PFSK-1 (cell line): ENCODE results near the gene CDC42EP2.

Experiments
- FOXP2 ChIP-seq: optimal IDR thresholded peaks from 2 replicates; pipeline ENCODE3; 2011; ENCODE audit warnings: borderline replicate concordance, control low read depth, inconsistent platforms; ENCODE audit not compliant: insufficient read depth; ENCODE audit errors: extremely low read length, extremely low read depth
- POLR2AphosphoS5 ChIP-seq: IDR thresholded peaks from 2 replicates; pipeline ENCODE4 v1.6.1; 2012; ENCODE audit warnings: low read depth, mild to moderate bottlenecking, control low read depth, low read length, moderate library complexity
- SIN3A ChIP-seq: IDR thresholded peaks from 2 replicates; pipeline ENCODE4 v1.6.1; 2012; ENCODE audit warnings: mild to moderate bottlenecking, low read length, moderate library complexity, borderline replicate concordance; ENCODE audit not compliant: insufficient read depth
- TAF1 ChIP-seq: IDR thresholded peaks from 2 replicates; pipeline ENCODE4 v1.6.1; 2012; ENCODE audit warnings: low read length, control low read depth, borderline replicate concordance; ENCODE audit not compliant: insufficient read depth
- TF ChIP-seq, protein P1 (sequence below), 2 experiments: IDR thresholded peaks; 2 replicates each; pipeline versions ENCODE4 v1.6.1 to v1.8.0; 2011 to 2012; ENCODE audit warnings: low read depth in 2 of 2, low read length in 2 of 2, control low read depth in 1 of 2, inconsistent platforms in 1 of 2, mild to moderate bottlenecking in 1 of 2, moderate library complexity in 1 of 2; ENCODE audit not compliant: insufficient read depth in 1 of 2

The CDC42EP2 gene

DNA sequence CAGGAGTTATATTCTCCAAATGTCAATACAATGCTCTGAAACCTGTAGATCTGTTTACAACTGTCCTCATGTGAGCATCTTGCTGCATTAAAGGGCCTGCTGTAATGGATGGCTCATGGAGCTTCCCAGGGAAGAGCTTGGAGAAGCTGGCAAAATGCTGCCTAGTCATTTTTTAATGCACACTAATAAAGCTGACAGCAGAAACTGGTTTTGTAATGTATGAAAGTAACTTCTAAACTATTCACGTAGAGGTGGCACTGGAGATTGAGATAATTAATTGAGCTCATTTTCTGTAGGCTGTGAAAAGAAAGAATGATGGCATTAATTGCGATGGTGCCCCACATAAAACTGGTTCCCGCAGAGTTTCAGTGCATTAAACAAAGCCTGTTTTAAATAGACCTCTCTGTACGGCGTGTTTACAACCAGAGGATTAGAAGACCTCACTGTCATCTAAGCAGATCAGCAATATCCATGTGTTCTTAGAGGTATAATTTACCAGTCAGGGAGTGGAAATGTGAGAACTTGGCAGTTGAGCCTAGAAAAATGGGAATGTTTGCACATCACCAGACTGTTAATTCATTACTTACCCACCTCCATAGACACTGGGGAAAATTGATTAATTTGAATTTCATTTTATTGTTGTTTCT lies 36.9 kb upstream of the CDC42EP2 start:
- TF ChIP-seq FOXP2 = no peak
- TF ChIP-seq, protein P1, sequence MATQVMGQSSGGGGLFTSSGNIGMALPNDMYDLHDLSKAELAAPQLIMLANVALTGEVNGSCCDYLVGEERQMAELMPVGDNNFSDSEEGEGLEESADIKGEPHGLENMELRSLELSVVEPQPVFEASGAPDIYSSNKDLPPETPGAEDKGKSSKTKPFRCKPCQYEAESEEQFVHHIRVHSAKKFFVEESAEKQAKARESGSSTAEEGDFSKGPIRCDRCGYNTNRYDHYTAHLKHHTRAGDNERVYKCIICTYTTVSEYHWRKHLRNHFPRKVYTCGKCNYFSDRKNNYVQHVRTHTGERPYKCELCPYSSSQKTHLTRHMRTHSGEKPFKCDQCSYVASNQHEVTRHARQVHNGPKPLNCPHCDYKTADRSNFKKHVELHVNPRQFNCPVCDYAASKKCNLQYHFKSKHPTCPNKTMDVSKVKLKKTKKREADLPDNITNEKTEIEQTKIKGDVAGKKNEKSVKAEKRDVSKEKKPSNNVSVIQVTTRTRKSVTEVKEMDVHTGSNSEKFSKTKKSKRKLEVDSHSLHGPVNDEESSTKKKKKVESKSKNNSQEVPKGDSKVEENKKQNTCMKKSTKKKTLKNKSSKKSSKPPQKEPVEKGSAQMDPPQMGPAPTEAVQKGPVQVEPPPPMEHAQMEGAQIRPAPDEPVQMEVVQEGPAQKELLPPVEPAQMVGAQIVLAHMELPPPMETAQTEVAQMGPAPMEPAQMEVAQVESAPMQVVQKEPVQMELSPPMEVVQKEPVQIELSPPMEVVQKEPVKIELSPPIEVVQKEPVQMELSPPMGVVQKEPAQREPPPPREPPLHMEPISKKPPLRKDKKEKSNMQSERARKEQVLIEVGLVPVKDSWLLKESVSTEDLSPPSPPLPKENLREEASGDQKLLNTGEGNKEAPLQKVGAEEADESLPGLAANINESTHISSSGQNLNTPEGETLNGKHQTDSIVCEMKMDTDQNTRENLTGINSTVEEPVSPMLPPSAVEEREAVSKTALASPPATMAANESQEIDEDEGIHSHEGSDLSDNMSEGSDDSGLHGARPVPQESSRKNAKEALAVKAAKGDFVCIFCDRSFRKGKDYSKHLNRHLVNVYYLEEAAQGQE (IDR thresholded peaks at IDR 0.05; ENCODE audit: insufficient read depth in 1 of 2, low read depth in 2 of 2, low read length in 2 of 2) = no peak
- no peak for TF ChIP-seq POLR2AphosphoS5
- TF ChIP-seq SIN3A = no peak
- no peak for TF ChIP-seq TAF1

DNA sequence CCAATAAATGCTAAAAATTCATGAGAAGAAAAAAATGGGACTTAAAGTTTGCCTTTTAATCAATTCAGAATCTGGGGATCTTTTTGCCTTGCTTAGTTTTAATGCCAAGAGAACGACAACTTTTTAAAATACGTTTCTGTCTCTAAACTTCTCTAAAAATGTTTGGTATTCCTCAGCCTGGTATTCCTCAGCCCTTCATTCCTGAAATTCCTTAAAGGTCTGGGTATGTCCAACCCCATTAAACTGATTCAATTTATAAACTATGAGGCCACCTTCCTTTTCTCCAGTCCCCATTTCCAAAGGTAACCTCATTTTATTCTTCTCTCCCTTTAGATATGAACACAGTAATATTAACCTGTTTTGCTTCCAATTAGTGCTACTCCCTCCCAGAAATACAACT lies 36.3 kb upstream of the CDC42EP2 start:
- TF ChIP-seq SIN3A = no peak
- TF ChIP-seq FOXP2 = no peak
- TF ChIP-seq TAF1 = no peak
- no peak for TF ChIP-seq POLR2AphosphoS5
- TF ChIP-seq, protein P1 (IDR thresholded peaks at IDR 0.05; ENCODE audit: insufficient read depth in 1 of 2, low read depth in 2 of 2, low read length in 2 of 2) = no peak

DNA sequence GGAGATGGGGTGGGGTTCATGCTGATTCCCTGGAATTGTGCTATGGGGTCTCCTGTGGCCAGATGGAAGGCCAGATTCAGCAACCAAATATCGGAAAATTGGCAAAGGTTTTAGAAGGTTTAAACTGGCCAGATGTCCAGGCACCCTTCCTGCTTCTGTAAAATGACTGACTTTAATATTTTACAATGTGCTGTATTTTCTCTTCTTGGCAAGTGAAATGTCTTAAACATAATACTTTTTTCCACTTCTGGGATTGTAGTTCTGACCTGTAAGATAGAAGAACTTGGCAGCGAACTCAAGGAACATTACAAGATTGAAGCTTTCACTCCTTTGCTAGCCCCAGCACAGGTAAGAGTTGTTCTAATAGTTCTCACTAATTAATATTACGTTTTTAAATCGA lies 35.4 kb upstream of the CDC42EP2 start:
- TF ChIP-seq, protein P1 (IDR thresholded peaks at IDR 0.05; ENCODE audit: insufficient read depth in 1 of 2, low read depth in 2 of 2, low read length in 2 of 2) = no peak
- TF ChIP-seq SIN3A (no peak), POLR2AphosphoS5 (no peak), FOXP2 (no peak), TAF1 (no peak)

DNA sequence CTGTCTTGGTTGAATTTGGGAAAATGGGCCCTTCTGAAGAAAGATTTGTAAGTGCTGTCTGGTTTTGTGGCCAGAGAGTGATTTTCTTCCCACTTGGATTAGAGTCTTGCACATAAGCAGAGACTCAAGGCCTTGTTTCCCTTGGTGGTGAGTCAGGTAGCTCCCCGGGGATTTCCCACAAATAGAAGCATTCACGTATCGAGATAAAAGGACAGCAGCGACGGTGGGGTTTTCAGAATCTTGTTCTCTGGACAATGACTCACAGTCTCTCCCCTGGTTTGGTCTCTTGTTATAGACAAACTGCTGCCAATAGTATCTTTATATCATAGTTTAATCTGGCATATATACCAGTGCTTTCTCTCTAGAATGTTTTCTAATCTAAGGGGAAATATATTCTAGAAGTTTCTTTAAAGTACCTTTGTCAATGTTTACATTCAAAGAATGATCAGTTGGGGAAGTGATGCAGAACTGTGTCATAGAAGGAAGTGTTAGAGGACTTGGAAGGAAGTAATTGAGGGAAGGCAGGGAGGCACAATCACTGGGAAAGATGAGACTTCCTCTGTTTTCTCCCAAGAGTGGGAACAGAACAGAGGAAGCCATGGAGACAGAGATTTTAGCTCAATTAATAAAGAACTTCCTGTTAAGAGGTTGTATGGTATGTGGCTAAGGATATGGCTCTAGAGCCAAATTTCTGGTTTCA lies 34.8 kb upstream of the CDC42EP2 start:
- TF ChIP-seq, protein P1 (IDR thresholded peaks at IDR 0.05; ENCODE audit: insufficient read depth in 1 of 2, low read depth in 2 of 2, low read length in 2 of 2) = no peak; a peak in 1 of 4 replicates
- TF ChIP-seq POLR2AphosphoS5 (no peak), FOXP2 (no peak), SIN3A (no peak), TAF1 (no peak)
